Measurements from ENCODE around the gene ILK.

DNA sequence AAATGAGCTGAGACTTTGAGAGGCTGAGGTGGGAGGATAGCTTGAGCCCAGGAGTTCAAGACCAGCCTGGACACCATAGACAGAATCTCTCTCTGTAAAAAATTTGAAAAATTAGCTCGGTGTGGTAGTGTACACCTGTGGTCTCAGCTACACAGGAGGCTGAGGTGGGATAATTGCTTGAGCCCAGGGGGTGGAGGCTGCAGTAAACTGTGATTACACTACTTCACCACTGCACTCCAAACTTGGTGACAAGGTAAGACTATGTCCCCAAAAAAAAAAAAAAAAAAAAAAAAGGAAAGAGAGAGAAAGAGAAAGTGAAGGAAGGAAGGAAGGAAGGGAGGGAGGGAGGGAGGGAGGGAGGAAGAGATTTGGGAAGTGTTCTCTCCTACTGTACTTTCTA lies 25.4 kb upstream of the ILK start:
- TF ChIP-seq POLR2AphosphoS5 (IDR thresholded peaks at IDR 0.05) (no peak), POLR2A (IDR thresholded peaks at IDR 0.05) (no peak)
- TF ChIP-seq, protein P1, sequence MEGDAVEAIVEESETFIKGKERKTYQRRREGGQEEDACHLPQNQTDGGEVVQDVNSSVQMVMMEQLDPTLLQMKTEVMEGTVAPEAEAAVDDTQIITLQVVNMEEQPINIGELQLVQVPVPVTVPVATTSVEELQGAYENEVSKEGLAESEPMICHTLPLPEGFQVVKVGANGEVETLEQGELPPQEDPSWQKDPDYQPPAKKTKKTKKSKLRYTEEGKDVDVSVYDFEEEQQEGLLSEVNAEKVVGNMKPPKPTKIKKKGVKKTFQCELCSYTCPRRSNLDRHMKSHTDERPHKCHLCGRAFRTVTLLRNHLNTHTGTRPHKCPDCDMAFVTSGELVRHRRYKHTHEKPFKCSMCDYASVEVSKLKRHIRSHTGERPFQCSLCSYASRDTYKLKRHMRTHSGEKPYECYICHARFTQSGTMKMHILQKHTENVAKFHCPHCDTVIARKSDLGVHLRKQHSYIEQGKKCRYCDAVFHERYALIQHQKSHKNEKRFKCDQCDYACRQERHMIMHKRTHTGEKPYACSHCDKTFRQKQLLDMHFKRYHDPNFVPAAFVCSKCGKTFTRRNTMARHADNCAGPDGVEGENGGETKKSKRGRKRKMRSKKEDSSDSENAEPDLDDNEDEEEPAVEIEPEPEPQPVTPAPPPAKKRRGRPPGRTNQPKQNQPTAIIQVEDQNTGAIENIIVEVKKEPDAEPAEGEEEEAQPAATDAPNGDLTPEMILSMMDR (IDR thresholded peaks at IDR 0.05): no peak

All from suprapubic skin (tissue), 4 donors.